ENCODE results near the gene ONECUT2.

ONECUT2 gene

DNA sequence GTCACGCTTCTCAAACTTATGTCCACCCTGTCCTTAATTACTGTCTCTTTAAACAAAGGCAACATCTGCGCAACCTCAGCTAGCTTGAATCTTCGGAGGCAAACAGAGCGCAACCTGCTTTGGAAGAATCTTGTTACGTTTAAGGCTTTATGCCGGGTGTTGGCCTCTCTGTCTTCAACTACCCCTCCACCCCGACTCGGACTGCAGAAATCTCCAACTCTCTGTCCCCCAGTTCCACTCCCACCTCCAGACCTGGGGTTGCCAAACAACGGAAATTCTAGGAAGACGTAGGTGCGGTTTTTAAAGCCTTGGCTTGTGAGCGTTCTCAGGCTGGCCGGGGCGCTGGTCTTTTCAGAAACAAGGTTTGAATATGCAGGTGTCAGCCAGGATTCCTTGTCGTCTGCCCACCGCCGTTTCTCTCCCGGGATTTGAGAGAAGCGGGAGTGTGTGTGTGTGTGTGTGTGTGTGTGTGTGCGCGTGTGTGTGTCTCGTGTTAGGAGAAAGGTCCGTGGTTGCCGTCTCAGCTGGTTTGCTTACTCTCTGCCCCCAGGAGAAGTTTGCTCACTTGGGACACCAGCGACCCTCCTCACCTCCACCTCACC is 1.1 kb upstream of the ONECUT2 start:
- H3K9ac ChIP-seq (ENCODE audit: insufficient read length) = no peak overlapping the region
- no peaks in the 10 kb centered on the region for H3K9me3 ChIP-seq (ENCODE audit: low read depth, low read length)
- peak overlapping the region; percentile 85 for H3K4me3 ChIP-seq
- DNase-seq (ENCODE audit: low read depth, low spot score) = no peak
- no peak for TF ChIP-seq POLR2AphosphoS5 (IDR thresholded peaks at IDR 0.05; ENCODE audit: borderline replicate concordance, low read depth, low read length)
- TF ChIP-seq EZH2 (IDR thresholded peaks at IDR 0.05) = no peak
- no peak for TF ChIP-seq FOXP2 (optimal IDR thresholded peaks at IDR 0.05; ENCODE audit: control extremely low read depth, extremely low read length, insufficient read depth)
- no peaks in the 10 kb centered on the region for H3K36me3 ChIP-seq (ENCODE audit: insufficient read depth, low read length)
- H3K27ac ChIP-seq = no peak overlapping the region

DNA sequence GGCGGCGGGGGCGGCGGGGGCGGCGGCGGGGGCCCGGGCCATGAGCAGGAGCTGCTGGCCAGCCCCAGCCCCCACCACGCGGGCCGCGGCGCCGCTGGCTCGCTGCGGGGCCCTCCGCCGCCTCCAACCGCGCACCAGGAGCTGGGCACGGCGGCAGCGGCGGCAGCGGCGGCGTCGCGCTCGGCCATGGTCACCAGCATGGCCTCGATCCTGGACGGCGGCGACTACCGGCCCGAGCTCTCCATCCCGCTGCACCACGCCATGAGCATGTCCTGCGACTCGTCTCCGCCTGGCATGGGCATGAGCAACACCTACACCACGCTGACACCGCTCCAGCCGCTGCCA is 644 bp downstream of the ONECUT2 start:
- no peak overlapping the region for H3K27ac ChIP-seq
- H3K9me3 ChIP-seq (ENCODE audit: low read depth, low read length) = no peaks in the 10 kb centered on the region
- no peak overlapping the region; the same call in 1 of the 2 replicates for H3K4me3 ChIP-seq
- H3K9ac ChIP-seq (ENCODE audit: insufficient read length) = no peak overlapping the region
- no peak for TF ChIP-seq FOXP2 (optimal IDR thresholded peaks at IDR 0.05; ENCODE audit: control extremely low read depth, extremely low read length, insufficient read depth)
- TF ChIP-seq EZH2 (IDR thresholded peaks at IDR 0.05) = no peak
- no peak for TF ChIP-seq POLR2AphosphoS5 (IDR thresholded peaks at IDR 0.05; ENCODE audit: borderline replicate concordance, low read depth, low read length)
- no peaks in the 10 kb centered on the region for H3K36me3 ChIP-seq (ENCODE audit: insufficient read depth, low read length)
- no peak for DNase-seq (ENCODE audit: low read depth, low spot score)

DNA sequence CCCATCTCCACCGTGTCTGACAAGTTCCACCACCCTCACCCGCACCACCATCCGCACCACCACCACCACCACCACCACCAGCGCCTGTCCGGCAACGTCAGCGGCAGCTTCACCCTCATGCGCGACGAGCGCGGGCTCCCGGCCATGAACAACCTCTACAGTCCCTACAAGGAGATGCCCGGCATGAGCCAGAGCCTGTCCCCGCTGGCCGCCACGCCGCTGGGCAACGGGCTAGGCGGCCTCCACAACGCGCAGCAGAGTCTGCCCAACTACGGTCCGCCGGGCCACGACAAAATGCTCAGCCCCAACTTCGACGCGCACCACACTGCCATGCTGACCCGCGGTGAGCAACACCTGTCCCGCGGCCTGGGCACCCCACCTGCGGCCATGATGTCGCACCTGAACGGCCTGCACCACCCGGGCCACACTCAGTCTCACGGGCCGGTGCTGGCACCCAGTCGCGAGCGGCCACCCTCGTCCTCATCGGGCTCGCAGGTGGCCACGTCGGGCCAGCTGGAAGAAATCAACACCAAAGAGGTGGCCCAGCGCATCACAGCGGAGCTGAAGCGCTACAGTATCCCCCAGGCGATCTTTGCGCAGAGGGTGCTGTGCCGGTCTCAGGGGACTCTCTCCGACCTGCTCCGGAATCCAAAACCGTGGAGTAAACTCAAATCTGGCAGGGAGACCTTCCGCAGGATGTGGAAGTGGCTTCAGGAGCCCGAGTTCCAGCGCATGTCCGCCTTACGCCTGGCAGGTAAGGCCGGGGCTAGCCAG is 1.2 kb downstream of the ONECUT2 start:
- DNase-seq (ENCODE audit: low read depth, low spot score) = no peak
- no peak overlapping the region; the same call in 1 of the 2 replicates for H3K4me3 ChIP-seq
- no peaks in the 10 kb centered on the region for H3K36me3 ChIP-seq (ENCODE audit: insufficient read depth, low read length)
- no peak overlapping the region for H3K9ac ChIP-seq (ENCODE audit: insufficient read length)
- no peak overlapping the region for H3K27ac ChIP-seq
- H3K9me3 ChIP-seq (ENCODE audit: low read depth, low read length) = no peaks in the 10 kb centered on the region
- no peak for TF ChIP-seq POLR2AphosphoS5 (IDR thresholded peaks at IDR 0.05; ENCODE audit: borderline replicate concordance, low read depth, low read length)
- no peak for TF ChIP-seq EZH2 (IDR thresholded peaks at IDR 0.05)
- no peak for TF ChIP-seq FOXP2 (optimal IDR thresholded peaks at IDR 0.05; ENCODE audit: control extremely low read depth, extremely low read length, insufficient read depth)

GRCh38 chr18:57436965-57437333 is 1.8 kb downstream of the ONECUT2 start:
- no peak for TF ChIP-seq EZH2 (IDR thresholded peaks at IDR 0.05)
- no peak for TF ChIP-seq FOXP2 (optimal IDR thresholded peaks at IDR 0.05; ENCODE audit: control extremely low read depth, extremely low read length, insufficient read depth)
- TF ChIP-seq POLR2AphosphoS5 (IDR thresholded peaks at IDR 0.05; ENCODE audit: borderline replicate concordance, low read depth, low read length) = no peak
- Histone ChIP-seq H3K36me3 (ENCODE audit: insufficient read depth, low read length) (no peaks in the 10 kb centered on the region), H3K27ac (no peak overlapping the region), H3K9me3 (ENCODE audit: low read depth, low read length) (no peaks in the 10 kb centered on the region), H3K4me3 (peak overlapping the region; percentile 60; the same call in 1 of the 2 replicates), H3K9ac (ENCODE audit: insufficient read length) (no peak overlapping the region)
- DNase-seq (ENCODE audit: low read depth, low spot score) = no peak

DNA sequence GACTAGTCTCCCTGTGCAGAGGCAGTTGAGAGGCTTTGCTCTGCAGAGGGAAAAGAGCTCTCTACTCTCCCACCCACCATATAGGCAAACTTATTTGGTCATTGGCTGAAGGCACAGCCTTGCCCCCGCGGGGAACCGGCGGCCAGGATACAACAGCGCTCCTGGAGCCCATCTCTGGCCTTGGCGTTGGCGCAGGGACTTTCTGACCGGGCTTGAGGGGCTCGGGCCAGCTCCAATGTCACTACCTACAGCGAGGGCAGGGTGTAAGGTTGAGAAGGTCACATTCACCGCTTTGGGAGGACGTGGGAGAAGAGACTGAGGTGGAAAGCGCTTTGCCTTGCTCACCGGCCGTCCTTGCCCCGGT is 2.2 kb downstream of the ONECUT2 start:
- Histone ChIP-seq H3K9ac (ENCODE audit: insufficient read length) (no peak overlapping the region), H3K36me3 (ENCODE audit: insufficient read depth, low read length) (no peaks in the 10 kb centered on the region), H3K27ac (no peak overlapping the region), H3K4me3 (peak overlapping the region; percentile 60), H3K9me3 (ENCODE audit: low read depth, low read length) (no peaks in the 10 kb centered on the region)
- TF ChIP-seq POLR2AphosphoS5 (IDR thresholded peaks at IDR 0.05; ENCODE audit: borderline replicate concordance, low read depth, low read length) = no peak
- TF ChIP-seq EZH2 (IDR thresholded peaks at IDR 0.05) = no peak
- no peak for TF ChIP-seq FOXP2 (optimal IDR thresholded peaks at IDR 0.05; ENCODE audit: control extremely low read depth, extremely low read length, insufficient read depth)
- no peak for DNase-seq (ENCODE audit: low read depth, low spot score)

- H3K9ac ChIP-seq (ENCODE audit: insufficient read length) = no peak overlapping the region
- TF ChIP-seq EZH2 (IDR thresholded peaks at IDR 0.05) (peak; percentile 78), POLR2AphosphoS5 (IDR thresholded peaks at IDR 0.05; ENCODE audit: borderline replicate concordance, low read depth, low read length) (no peak), FOXP2 (optimal IDR thresholded peaks at IDR 0.05; ENCODE audit: control extremely low read depth, extremely low read length, insufficient read depth) (no peak)
- DNase-seq (ENCODE audit: low read depth, low spot score) = no peak
- no peaks in the 10 kb centered on the region for H3K9me3 ChIP-seq (ENCODE audit: low read depth, low read length)
- H3K27ac ChIP-seq = no peak overlapping the region
- no peaks in the 10 kb centered on the region for H3K36me3 ChIP-seq (ENCODE audit: insufficient read depth, low read length)
- H3K4me3 ChIP-seq = peak overlapping the region; percentile 60
These were observed 2.8 kb downstream of the ONECUT2 start for GRCh38 chr18:57437766-57438671.

DNA sequence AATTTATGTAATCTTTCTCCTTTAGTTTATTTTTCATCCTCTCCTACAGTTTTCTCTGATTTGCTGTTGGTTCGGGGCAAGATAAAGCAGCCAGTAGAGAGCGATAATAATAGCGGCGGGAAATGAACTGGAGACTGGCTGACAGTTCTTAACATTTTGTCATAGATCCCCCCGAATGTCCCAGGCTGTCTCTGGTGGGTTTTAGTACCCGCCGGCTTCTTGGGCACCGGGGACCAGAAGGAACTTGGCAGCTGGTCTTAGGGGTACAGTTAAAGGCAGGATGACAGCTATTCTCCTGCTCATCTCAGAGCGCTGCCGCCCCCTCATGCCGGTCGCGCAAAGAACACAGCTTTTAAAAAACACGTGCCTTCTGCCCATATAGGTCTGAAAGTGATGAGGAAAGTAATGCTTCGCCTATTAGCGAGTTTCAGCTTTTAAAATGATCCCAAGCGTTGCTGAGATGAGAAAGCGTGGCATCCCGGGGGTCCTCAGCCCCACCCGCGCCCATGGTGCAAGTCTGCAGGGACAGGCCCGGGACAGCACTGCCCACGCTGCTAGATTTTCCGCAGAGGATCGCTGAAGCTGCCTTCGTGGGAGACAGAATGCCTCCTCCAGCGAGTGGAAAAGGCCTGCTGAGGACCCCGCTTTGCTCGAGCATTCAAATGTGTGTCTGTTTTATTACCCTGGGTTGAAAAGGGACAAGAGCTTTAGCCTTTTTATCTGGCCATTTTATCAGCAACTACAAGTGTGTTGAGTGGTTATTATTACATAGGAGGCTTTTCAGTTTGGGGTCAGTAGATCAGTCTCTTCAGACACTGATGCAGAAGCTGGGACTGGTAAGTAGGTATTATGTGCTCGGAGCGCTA is 3.8 kb downstream of the ONECUT2 start:
- no peak overlapping the region for H3K27ac ChIP-seq

More for the DNA sequence above, 3.8 kb downstream of the ONECUT2 start:
- no peaks in the 10 kb centered on the region for H3K9me3 ChIP-seq (ENCODE audit: low read depth, low read length)
- H3K36me3 ChIP-seq (ENCODE audit: insufficient read depth, low read length) = no peaks in the 10 kb centered on the region
- no peak overlapping the region for H3K9ac ChIP-seq (ENCODE audit: insufficient read length)
- peak overlapping the region; percentile 60 for H3K4me3 ChIP-seq
- no peak for DNase-seq (ENCODE audit: low read depth, low spot score)
- TF ChIP-seq EZH2 (IDR thresholded peaks at IDR 0.05) (no peak), FOXP2 (optimal IDR thresholded peaks at IDR 0.05; ENCODE audit: control extremely low read depth, extremely low read length, insufficient read depth) (no peak), POLR2AphosphoS5 (IDR thresholded peaks at IDR 0.05; ENCODE audit: borderline replicate concordance, low read depth, low read length) (no peak)

Data from SK-N-MC (cell line).